ENCODE results near the gene DHODH.
A peak's percentile ranks its signal among the peaks of the same experiment; 100 is the strongest.
"Not testable (repeated sequence)": the region's sequence is repeated elsewhere in the genome, so short reads cannot be mapped to it uniquely, and the experiment has no call there.

Gene DHODH

GRCh38 chr16:71986131-71986530, 22.4 kb upstream of the DHODH start:
- no peak overlapping the region for H3K27ac ChIP-seq
- no peak for TF ChIP-seq CTCF (conservative IDR thresholded peaks at IDR 0.05; ENCODE audit: low read depth)
- POLR2A ChIA-PET (ENCODE audit: low non-redundant PET): no interaction called here
- DNase-seq (ENCODE audit: low spot score): no peak
- CTCF ChIA-PET: no interaction called here

DNA sequence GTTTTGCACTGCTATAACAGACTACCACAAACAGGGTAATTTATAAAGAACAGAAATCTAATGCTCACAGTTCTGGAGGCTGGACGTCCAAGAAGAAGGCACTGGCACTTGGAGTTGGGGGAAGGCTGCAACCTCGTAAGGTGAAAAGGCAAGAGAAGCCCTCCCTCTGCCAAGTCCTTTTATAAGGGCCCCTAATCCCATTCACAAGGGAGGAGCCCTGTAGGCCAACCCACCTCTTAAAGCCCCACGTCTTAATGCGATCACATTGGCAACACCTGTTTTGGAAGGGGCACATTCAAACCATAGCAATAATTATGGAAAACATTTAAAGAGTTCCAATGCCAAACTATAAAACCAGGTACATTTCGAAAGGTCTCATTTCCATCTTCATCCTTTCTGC, 13.5 kb upstream of the DHODH start:
- CTCF ChIA-PET: no interaction called here
- no peak for TF ChIP-seq CTCF (conservative IDR thresholded peaks at IDR 0.05; ENCODE audit: low read depth)
- POLR2A ChIA-PET (ENCODE audit: low non-redundant PET): no interaction called here
- DNase-seq (ENCODE audit: low spot score): no peak
- H3K27ac ChIP-seq: no peak overlapping the region

DNA sequence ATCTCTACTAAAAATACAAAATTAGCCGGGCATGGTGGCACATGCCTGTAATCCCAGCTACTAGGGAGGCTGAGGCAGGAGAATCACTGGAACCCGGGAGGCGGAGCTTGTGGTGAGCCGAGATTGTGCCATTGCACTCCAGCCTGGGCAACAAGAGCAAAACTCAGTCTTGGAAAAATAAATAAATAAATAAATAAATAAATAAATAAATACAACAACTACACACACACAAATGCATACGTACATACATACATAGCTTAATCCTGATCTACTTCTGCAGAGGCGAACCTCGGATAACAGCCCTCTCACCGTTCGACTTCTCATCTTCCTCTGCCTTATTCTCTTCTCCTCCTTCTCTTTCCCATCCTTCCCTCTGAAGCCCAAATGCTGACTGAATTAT, 11.0 kb upstream of the DHODH start:
- CTCF ChIA-PET: interaction anchor here (0.6 kb wide), 1 partner anchor 591 kb away, joined by 4 read pairs; no protein-coding TSS in a partner anchor
- H3K27ac ChIP-seq; DNase-seq (ENCODE audit: low spot score); POLR2A ChIA-PET (ENCODE audit: low non-redundant PET): not testable (repeated sequence)

DNA sequence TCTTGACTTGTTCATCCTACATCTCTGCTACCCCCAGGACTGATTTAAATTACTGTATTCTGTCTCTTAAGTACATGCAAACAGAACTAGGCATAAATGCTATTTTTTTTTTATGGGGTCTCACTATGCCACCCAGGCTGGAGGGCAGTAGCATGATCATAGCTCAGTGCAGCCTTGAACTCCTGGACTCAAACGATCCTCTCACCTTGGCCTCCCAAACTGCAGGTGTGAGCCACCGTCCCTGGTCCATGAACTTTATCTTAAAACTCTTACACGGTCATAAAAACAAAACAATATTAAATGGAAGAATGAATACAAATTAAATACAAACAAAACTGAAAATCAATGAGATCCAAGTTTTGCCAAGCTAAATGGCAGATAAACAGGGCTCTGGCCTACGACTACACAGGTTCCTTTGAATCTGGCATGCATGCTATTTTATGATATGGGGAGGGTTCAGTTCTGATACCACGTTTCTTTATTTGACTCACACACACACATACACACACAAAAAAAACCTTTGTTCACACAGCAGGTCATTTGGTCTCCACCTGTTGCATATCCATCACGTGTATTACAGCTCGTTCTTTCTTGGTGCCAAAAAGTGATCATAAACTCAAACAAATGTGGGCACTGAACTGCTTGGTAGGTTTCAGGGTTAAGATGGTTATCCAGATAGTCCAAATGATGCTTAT, 7.2 kb upstream of the DHODH start:
- POLR2A ChIA-PET (ENCODE audit: low non-redundant PET): no interaction called here
- CTCF ChIA-PET: no interaction called here
- TF ChIP-seq CTCF (conservative IDR thresholded peaks at IDR 0.05; ENCODE audit: low read depth): no peak
- DNase-seq (ENCODE audit: low spot score): no peak
- no peak overlapping the region for H3K27ac ChIP-seq

DNA sequence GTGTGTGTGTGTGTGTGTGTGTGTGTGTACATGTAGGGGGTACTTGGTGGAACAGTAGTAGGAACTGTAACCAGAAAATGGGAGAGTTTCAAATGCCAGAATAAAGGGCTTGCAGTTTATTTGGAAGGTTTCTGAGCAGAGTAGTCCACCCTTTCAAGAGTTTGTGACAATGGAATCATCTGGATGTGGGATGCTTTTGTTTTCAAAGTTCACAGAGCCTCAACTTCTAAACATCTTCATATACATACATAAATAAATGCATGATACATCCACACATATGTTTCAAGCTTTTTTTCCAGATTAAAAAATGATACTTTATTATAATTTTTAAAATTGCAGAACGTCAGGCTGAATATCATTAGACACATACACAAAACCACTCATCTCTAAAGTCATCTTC, 5.9 kb upstream of the DHODH start:
- ChIA-PET CTCF (no interaction called here), POLR2A (ENCODE audit: low non-redundant PET) (no interaction called here)
- no peak for DNase-seq (ENCODE audit: low spot score)
- TF ChIP-seq CTCF (conservative IDR thresholded peaks at IDR 0.05; ENCODE audit: low read depth): no peak
- no peak overlapping the region for H3K27ac ChIP-seq

GRCh38 chr16:72008065-72008423, 500 bp upstream of the DHODH start:
- DNase-seq (ENCODE audit: low spot score); POLR2A ChIA-PET (ENCODE audit: low non-redundant PET): not testable (repeated sequence)
- peak overlapping the region; percentile 65 for H3K27ac ChIP-seq

GRCh38 chr16:72009779-72010178, 1.2 kb downstream of the DHODH start:
- no peak overlapping the region for H3K27ac ChIP-seq
- DNase-seq (ENCODE audit: low spot score): no peak
- TF ChIP-seq CTCF (conservative IDR thresholded peaks at IDR 0.05; ENCODE audit: low read depth): no peak
- CTCF ChIA-PET: interaction anchor here (0.7 kb wide), 1 partner anchor 77 kb away, joined by 3 read pairs; no protein-coding TSS in a partner anchor
- POLR2A ChIA-PET (ENCODE audit: low non-redundant PET): no interaction called here

More at GRCh38 chr16:72008065-72008423, 500 bp upstream of the DHODH start:
- CTCF ChIA-PET: not testable (repeated sequence)

DNA sequence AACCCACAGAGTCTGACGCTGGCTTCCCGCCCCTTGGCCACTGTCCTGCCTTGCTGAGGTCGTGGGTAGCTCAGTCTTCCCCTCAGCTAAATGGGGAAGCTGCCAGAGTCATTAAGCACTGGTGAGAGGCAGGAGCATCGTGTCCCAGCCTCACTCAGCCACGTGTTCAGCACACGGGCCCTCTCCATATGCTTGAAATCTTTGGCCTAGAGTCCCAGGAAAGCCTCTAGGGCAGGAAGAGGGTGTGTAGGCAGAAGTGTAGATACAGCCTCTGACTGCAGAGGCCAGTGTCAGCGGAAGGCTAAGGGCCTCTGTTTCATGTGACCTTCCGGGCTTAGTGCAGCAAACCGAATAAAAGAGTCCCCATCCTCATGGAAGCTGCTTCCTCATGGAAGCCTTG, 4.1 kb downstream of the DHODH start:
- H3K27ac ChIP-seq: peak overlapping the region; percentile 77
- TF ChIP-seq CTCF (conservative IDR thresholded peaks at IDR 0.05; ENCODE audit: low read depth): no peak
- ChIA-PET POLR2A (ENCODE audit: low non-redundant PET) (no interaction called here), CTCF (no interaction called here)
- no peak for DNase-seq (ENCODE audit: low spot score)
